Brain microvascular endothelial cell (primary cell): ENCODE measurements around the gene SIVA1.
A peak's percentile ranks its signal among the peaks of the same experiment; 100 is the strongest.

Experiments
- DNase-seq: peaks from one replicate; pipeline ENCODE4 v3.0.0-alpha.2; 2020
- H3K27ac ChIP-seq: fragments of 250-450 bp; sonication (Bioruptor Pico); 2 replicates; pipeline ENCODE4 v1.5.1; 2020; ENCODE audit warnings: mild to moderate bottlenecking, moderate library complexity
- H3K27me3 ChIP-seq: fragments of 250-450 bp; sonication (Bioruptor Pico); replicated peaks from 2 replicates; pipeline ENCODE4 v1.5.1; 2020; ENCODE audit warnings: mild to moderate bottlenecking
- H3K36me3 ChIP-seq: fragments of 250-450 bp; sonication (Bioruptor Pico); replicated peaks from 2 replicates; pipeline ENCODE4 v1.5.1; 2020; ENCODE audit warnings: mild to moderate bottlenecking
- H3K4me3 ChIP-seq: 2 replicates; pipeline ENCODE4 v1.5.1; 2011; ENCODE audit warnings: low read depth, mild to moderate bottlenecking, control low read depth, low read length, moderate library complexity
- CTCF ChIP-seq: IDR thresholded peaks from 2 replicates; pipeline ENCODE4 v1.5.1; 2011; ENCODE audit warnings: low read depth, mild to moderate bottlenecking, moderate library complexity, low read length, control low read depth, inconsistent platforms; ENCODE audit errors: missing control alignments
- in situ Hi-C: cut with HindIII; loops from 2 replicates; pipeline ENCODE4 v1.10.0; 2017; ENCODE audit warnings: low sequenced_read_pairs, low pct_ligation_motif_present

Gene SIVA1

GRCh38 chr14:104766863-104767633, 14.1 kb downstream of the SIVA1 start:
- DNase-seq, result no peak
- Histone ChIP-seq H3K36me3 (peaks cover 13% of the 10 kb centered on the region), H3K27ac (no peak overlapping the region), H3K4me3 (no peak overlapping the region), H3K27me3 (no peaks in the 10 kb centered on the region)
- in situ Hi-C loops, result no loop called here
- no peak for TF ChIP-seq CTCF

GRCh38 chr14:104767634-104767918, 14.6 kb downstream of the SIVA1 start:
- in situ Hi-C loops, result no loop called here
- H3K4me3 ChIP-seq, result no peak overlapping the region
- no peak overlapping the region for H3K27ac ChIP-seq
- TF ChIP-seq CTCF, result no peak
- no peaks in the 10 kb centered on the region for H3K27me3 ChIP-seq
- DNase-seq, result no peak
- peaks cover 18% of the 10 kb centered on the region for H3K36me3 ChIP-seq

GRCh38 chr14:104768437-104769323, 15.7 kb downstream of the SIVA1 start:
- no peak overlapping the region for H3K4me3 ChIP-seq
- no peak overlapping the region for H3K27ac ChIP-seq
- no peaks in the 10 kb centered on the region for H3K27me3 ChIP-seq
- in situ Hi-C loops, result no loop called here
- peaks cover 27% of the 10 kb centered on the region for H3K36me3 ChIP-seq
- peak; percentile 91 for TF ChIP-seq CTCF
- DNase-seq, result peak; percentile 69

GRCh38 chr14:104769324-104770071, 16.6 kb downstream of the SIVA1 start:
- no peak for TF ChIP-seq CTCF
- Histone ChIP-seq H3K27me3 (no peaks in the 10 kb centered on the region), H3K36me3 (peaks cover 27% of the 10 kb centered on the region), H3K27ac (no peak overlapping the region), H3K4me3 (no peak overlapping the region)
- DNase-seq, result no peak
- in situ Hi-C loops, result no loop called here

GRCh38 chr14:104770072-104770579, 17.2 kb downstream of the SIVA1 start:
- no peak for TF ChIP-seq CTCF
- H3K27me3 ChIP-seq, result no peaks in the 10 kb centered on the region
- no peak overlapping the region for H3K27ac ChIP-seq
- H3K4me3 ChIP-seq, result no peak overlapping the region
- in situ Hi-C loops, result no loop called here
- no peak for DNase-seq
- H3K36me3 ChIP-seq, result peaks cover 29% of the 10 kb centered on the region
